Measurements from ENCODE around the gene ANXA1. TPM values are rescaled to one million over a fixed set of nuclear protein-coding genes. Genes with fewer than 3 reads are reported as not detected.

The ANXA1 gene
- total and polyA plus RNA-seq, 11 donors: 29.4 to 139 (median 52.7) TPM

- ATAC-seq (no peak), DNase-seq (no peak)
- peaks cover 0 to 8% (median 0%) of the 10 kb centered on the region in 9 donors for H3K27me3 ChIP-seq
- no peaks in the 10 kb centered on the region for H3K9me3 ChIP-seq
- intact Hi-C loops (cut with DNase I): loop anchor here in 8 of 10 donors (5.0 to 10.0 kb wide), 5 partner anchors 360 to 1540 kb away; no protein-coding TSS in a partner anchor
- 61 to 77% (median 65%) methylated on average over 4 of the region's 4 CpGs for WGBS, 4 donors
- no peak overlapping the region for H3K4me3 ChIP-seq
- TF ChIP-seq CTCF (IDR thresholded peaks at IDR 0.05) (no peak), POLR2A (IDR thresholded peaks at IDR 0.05) (no peak)
- H3K4me1 ChIP-seq: no peaks in the 10 kb centered on the region
- H3K36me3 ChIP-seq: no peaks in the 10 kb centered on the region
- no peak overlapping the region for H3K27ac ChIP-seq
Measured at GRCh38 chr9:73204936-73205335, 53.3 kb downstream of the ANXA1 start.

DNA sequence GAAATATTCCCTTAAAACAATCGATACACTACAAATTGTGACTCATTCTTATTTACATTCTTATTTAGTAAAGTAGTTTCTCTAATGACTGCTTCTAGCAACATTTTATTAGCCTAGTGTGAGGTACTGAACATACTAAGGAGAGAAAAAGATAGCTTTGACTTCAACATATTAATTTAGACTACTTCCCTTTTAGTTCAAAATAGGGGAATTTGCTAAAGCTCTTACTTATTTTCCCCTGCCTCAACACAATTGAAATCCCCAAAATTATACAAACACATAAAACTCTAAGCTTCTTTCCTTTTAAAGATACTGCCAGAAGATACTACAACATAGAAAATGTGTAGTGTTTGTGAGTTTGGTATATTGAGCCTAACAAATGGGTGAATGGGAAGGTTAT, 55.2 kb downstream of the ANXA1 start:
- Histone ChIP-seq H3K27me3 (peaks cover 0 to 8% (median 0%) of the 10 kb centered on the region in 9 donors), H3K36me3 (no peaks in the 10 kb centered on the region), H3K4me3 (no peak overlapping the region), H3K9me3 (no peaks in the 10 kb centered on the region), H3K27ac (no peak overlapping the region), H3K4me1 (no peaks in the 10 kb centered on the region)
- 90 to 94% (median 92%) methylated on average over 1 of the region's 1 CpG for WGBS, 4 donors
- TF ChIP-seq CTCF (IDR thresholded peaks at IDR 0.05): no peak
- no peak for TF ChIP-seq POLR2A (IDR thresholded peaks at IDR 0.05)
- DNase-seq (no peak), ATAC-seq (no peak)
- intact Hi-C loops (cut with DNase I): loop anchor here in 5 of 10 donors (10.0 kb wide), 3 partner anchors 358 to 1538 kb away; no protein-coding TSS in a partner anchor

DNA sequence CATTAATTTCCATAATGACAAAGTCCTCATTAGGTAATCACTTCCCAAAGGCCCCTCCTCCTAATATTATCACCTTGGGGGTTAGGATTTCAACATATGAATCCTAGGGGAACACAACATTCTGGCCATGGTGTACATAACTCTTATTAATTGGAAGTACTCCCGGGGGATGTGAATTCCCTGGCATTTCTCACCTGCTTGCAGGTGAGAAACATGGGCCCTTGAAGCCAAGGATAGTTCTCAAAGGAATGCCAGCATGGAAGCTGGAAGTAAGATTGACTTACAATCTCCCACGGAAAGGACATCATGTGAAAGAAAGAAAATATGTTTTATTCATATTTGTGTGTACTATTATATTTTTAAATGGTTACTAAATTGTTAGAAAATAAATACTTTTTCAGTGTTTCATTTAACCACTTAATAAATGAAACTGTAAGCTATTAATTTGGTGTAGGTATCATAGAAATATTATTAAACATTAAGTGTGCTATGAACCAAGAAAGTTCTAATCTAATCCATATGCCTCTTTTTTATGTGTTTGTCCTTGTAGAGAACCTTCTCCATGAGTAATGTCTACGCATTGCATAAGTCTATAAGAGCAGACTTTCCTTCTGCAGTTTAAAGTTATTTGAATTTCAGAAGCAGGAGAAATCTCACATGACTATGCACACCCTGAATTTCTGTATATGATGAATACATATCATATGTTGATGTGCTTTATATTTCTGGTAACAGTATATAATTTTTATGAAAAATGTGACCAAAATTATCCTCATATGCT, 59.4 kb downstream of the ANXA1 start:
- H3K27ac ChIP-seq: no peak overlapping the region
- TF ChIP-seq POLR2A (IDR thresholded peaks at IDR 0.05) (no peak), CTCF (IDR thresholded peaks at IDR 0.05) (no peak)

DNA sequence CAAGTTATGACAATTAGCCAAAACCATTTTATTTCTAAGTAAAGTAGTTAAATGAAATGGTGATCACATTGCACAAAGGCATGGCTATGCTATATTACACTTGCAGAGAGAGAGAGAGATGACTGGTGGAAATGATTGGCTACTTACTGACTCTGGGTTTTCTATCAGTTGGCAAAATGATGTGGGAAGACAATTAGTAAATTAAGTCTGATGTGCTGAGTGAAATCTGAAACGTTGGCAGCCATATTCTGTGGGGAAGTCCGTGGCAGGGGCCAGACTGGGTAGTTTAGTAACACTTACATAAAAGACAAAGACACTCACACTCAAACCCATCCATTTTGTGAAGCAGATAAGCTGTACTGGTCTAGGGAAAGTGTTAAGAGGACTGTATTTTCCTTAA, 61.6 kb downstream of the ANXA1 start:
- intact Hi-C loops (cut with DNase I): no loop called here
- H3K4me3 ChIP-seq: no peak overlapping the region
- peaks cover 0 to 5% (median 0%) of the 10 kb centered on the region in 12 donors for H3K4me1 ChIP-seq
- ATAC-seq (no peak), DNase-seq (no peak)
- no peaks in the 10 kb centered on the region for H3K9me3 ChIP-seq
- no peak overlapping the region for H3K27ac ChIP-seq
- peaks cover 0 to 22% (median 0%) of the 10 kb centered on the region in 9 donors for H3K27me3 ChIP-seq
- WGBS, 4 donors: 37 to 57% (median 44%) methylated on average over 2 of the region's 2 CpGs
- no peaks in the 10 kb centered on the region for H3K36me3 ChIP-seq
- TF ChIP-seq POLR2A (IDR thresholded peaks at IDR 0.05) (no peak), CTCF (IDR thresholded peaks at IDR 0.05) (no peak)

More for the DNA sequence above, 59.4 kb downstream of the ANXA1 start:
- Histone ChIP-seq H3K27me3 (peaks cover 0 to 16% (median 0%) of the 10 kb centered on the region in 9 donors), H3K36me3 (no peaks in the 10 kb centered on the region), H3K4me3 (no peak overlapping the region), H3K4me1 (peaks cover 0 to 5% (median 0%) of the 10 kb centered on the region in 12 donors), H3K9me3 (no peaks in the 10 kb centered on the region)
- intact Hi-C loops (cut with DNase I): no loop called here
- DNase-seq: no peak
- 36 to 62% (median 46%) methylated on average over 3 of the region's 3 CpGs for WGBS, 4 donors
- ATAC-seq: no peak
